Measurements from ENCODE around the gene TRPM3. TPM values are rescaled to one million over a fixed set of nuclear protein-coding genes. Genes with fewer than 3 reads are reported as not detected.

The TRPM3 gene
- total RNA-seq, 1 experiment from 2014 or later, result 0.03 TPM

GRCh38 chr9:71004196-71004595 lies 117.2 kb downstream of the TRPM3 start:
- H3K27ac ChIP-seq, result no peak overlapping the region
- no peak overlapping the region for H3K4me3 ChIP-seq
- H3K27me3 ChIP-seq (replicated peaks), result no peaks in the 10 kb centered on the region
- H3K36me3 ChIP-seq, result no peaks in the 10 kb centered on the region
- DNase-seq (ENCODE audit: low read depth in 1 of 2, low spot score in 2 of 2), result peak; percentile 33 to 43
- H3K4me1 ChIP-seq (replicated peaks), result peaks cover 7% of the 10 kb centered on the region; the same call in 1 of the 2 replicates
- H3K9me3 ChIP-seq (replicated peaks), result no peaks in the 10 kb centered on the region

- no peaks in the 10 kb centered on the region for H3K27me3 ChIP-seq (replicated peaks)
These were observed 118.1 kb downstream of the TRPM3 start for GRCh38 chr9:71003346-71003745.

GRCh38 chr9:71001780-71002386 lies 119.5 kb downstream of the TRPM3 start:
- Histone ChIP-seq H3K4me3 (no peak overlapping the region), H3K4me1 (replicated peaks) (peaks cover 7% of the 10 kb centered on the region; the same call in 1 of the 2 replicates), H3K27ac (no peak overlapping the region), H3K27me3 (replicated peaks) (no peaks in the 10 kb centered on the region), H3K36me3 (no peaks in the 10 kb centered on the region), H3K9me3 (replicated peaks) (no peaks in the 10 kb centered on the region)
- DNase-seq (ENCODE audit: low read depth in 1 of 2, low spot score in 2 of 2), result peak in 1 of 2 experiments; percentile 39

More at GRCh38 chr9:71003346-71003745, 118.1 kb downstream of the TRPM3 start:
- Histone ChIP-seq H3K9me3 (replicated peaks) (no peaks in the 10 kb centered on the region), H3K36me3 (no peaks in the 10 kb centered on the region), H3K4me1 (replicated peaks) (peaks cover 7% of the 10 kb centered on the region; the same call in 1 of the 2 replicates), H3K27ac (no peak overlapping the region), H3K4me3 (no peak overlapping the region)
- DNase-seq (ENCODE audit: low read depth in 1 of 2, low spot score in 2 of 2), result no peak

GRCh38 chr9:70998962-70999361 lies 122.5 kb downstream of the TRPM3 start:
- no peak overlapping the region for H3K27ac ChIP-seq
- H3K9me3 ChIP-seq (replicated peaks), result no peaks in the 10 kb centered on the region
- no peaks in the 10 kb centered on the region for H3K36me3 ChIP-seq
- H3K27me3 ChIP-seq (replicated peaks), result no peaks in the 10 kb centered on the region
- H3K4me1 ChIP-seq (replicated peaks), result peaks cover 3% of the 10 kb centered on the region; the same call in 1 of the 2 replicates
- no peak overlapping the region for H3K4me3 ChIP-seq
- DNase-seq (ENCODE audit: low read depth in 1 of 2, low spot score in 2 of 2), result no peak

- Histone ChIP-seq H3K36me3 (no peaks in the 10 kb centered on the region), H3K27ac (no peak overlapping the region), H3K4me1 (replicated peaks) (no peaks in the 10 kb centered on the region), H3K4me3 (no peak overlapping the region), H3K27me3 (replicated peaks) (no peaks in the 10 kb centered on the region), H3K9me3 (replicated peaks) (no peaks in the 10 kb centered on the region)
- DNase-seq (ENCODE audit: low read depth in 1 of 2, low spot score in 2 of 2), result no peak
These were observed 125.9 kb downstream of the TRPM3 start for GRCh38 chr9:70995511-70995910.

GRCh38 chr9:70994582-70994981 lies 126.8 kb downstream of the TRPM3 start:
- Histone ChIP-seq H3K4me3 (no peak overlapping the region), H3K27ac (no peak overlapping the region), H3K9me3 (replicated peaks) (no peaks in the 10 kb centered on the region), H3K27me3 (replicated peaks) (no peaks in the 10 kb centered on the region), H3K4me1 (replicated peaks) (no peaks in the 10 kb centered on the region), H3K36me3 (no peaks in the 10 kb centered on the region)
- no peak for DNase-seq (ENCODE audit: low read depth in 1 of 2, low spot score in 2 of 2)

- Histone ChIP-seq H3K27ac (no peak overlapping the region), H3K27me3 (replicated peaks) (no peaks in the 10 kb centered on the region), H3K36me3 (no peaks in the 10 kb centered on the region), H3K9me3 (replicated peaks) (0 out of 2 replicates have a peak, but pooled peaks cover 3% of the 10 kb centered on the region), H3K4me1 (replicated peaks) (no peaks in the 10 kb centered on the region), H3K4me3 (no peak overlapping the region)
- no peak for DNase-seq (ENCODE audit: low read depth in 1 of 2, low spot score in 2 of 2)
These were observed 132.9 kb downstream of the TRPM3 start for GRCh38 chr9:70988551-70988950.

- DNase-seq (ENCODE audit: low read depth in 1 of 2, low spot score in 2 of 2), result no peak
- Histone ChIP-seq H3K27ac (no peak overlapping the region), H3K36me3 (no peaks in the 10 kb centered on the region), H3K9me3 (replicated peaks) (0 out of 2 replicates have a peak, but pooled peaks cover 3% of the 10 kb centered on the region), H3K27me3 (replicated peaks) (no peaks in the 10 kb centered on the region), H3K4me3 (no peak overlapping the region), H3K4me1 (replicated peaks) (no peaks in the 10 kb centered on the region)
These were observed 133.4 kb downstream of the TRPM3 start for GRCh38 chr9:70987986-70988385.

- Histone ChIP-seq H3K4me1 (replicated peaks) (no peaks in the 10 kb centered on the region), H3K27ac (no peak overlapping the region), H3K27me3 (replicated peaks) (no peaks in the 10 kb centered on the region), H3K36me3 (no peaks in the 10 kb centered on the region), H3K4me3 (no peak overlapping the region), H3K9me3 (replicated peaks) (0 out of 2 replicates have a peak, but pooled peaks cover 3% of the 10 kb centered on the region)
- DNase-seq (ENCODE audit: low read depth in 1 of 2, low spot score in 2 of 2), result no peak
These were observed 134.4 kb downstream of the TRPM3 start for GRCh38 chr9:70986984-70987383.

GRCh38 chr9:70983723-70984295 lies 137.6 kb downstream of the TRPM3 start:
- H3K27me3 ChIP-seq (replicated peaks), result no peaks in the 10 kb centered on the region
- H3K36me3 ChIP-seq, result no peaks in the 10 kb centered on the region
- no peak overlapping the region for H3K4me3 ChIP-seq
- DNase-seq (ENCODE audit: low read depth in 1 of 2, low spot score in 2 of 2), result no peak
- peaks cover 3% of the 10 kb centered on the region; the same call in 1 of the 2 replicates for H3K9me3 ChIP-seq (replicated peaks)
- H3K27ac ChIP-seq, result no peak overlapping the region
- H3K4me1 ChIP-seq (replicated peaks), result no peaks in the 10 kb centered on the region

GRCh38 chr9:70981312-70981711 lies 140.1 kb downstream of the TRPM3 start:
- H3K4me1 ChIP-seq (replicated peaks), result no peaks in the 10 kb centered on the region
- H3K4me3 ChIP-seq, result no peak overlapping the region
- H3K27ac ChIP-seq, result no peak overlapping the region
- DNase-seq (ENCODE audit: low read depth in 1 of 2, low spot score in 2 of 2), result no peak
- peaks cover 3% of the 10 kb centered on the region; the same call in 1 of the 2 replicates for H3K9me3 ChIP-seq (replicated peaks)
- H3K36me3 ChIP-seq, result no peaks in the 10 kb centered on the region
- no peaks in the 10 kb centered on the region for H3K27me3 ChIP-seq (replicated peaks)

GRCh38 chr9:70979966-70980365 lies 141.5 kb downstream of the TRPM3 start:
- no peak overlapping the region for H3K27ac ChIP-seq
- DNase-seq (ENCODE audit: low read depth in 1 of 2, low spot score in 2 of 2), result no peak
- no peak overlapping the region for H3K4me3 ChIP-seq
- H3K4me1 ChIP-seq (replicated peaks), result no peaks in the 10 kb centered on the region
- no peaks in the 10 kb centered on the region for H3K27me3 ChIP-seq (replicated peaks)
- H3K9me3 ChIP-seq (replicated peaks), result peaks cover 3% of the 10 kb centered on the region; the same call in 1 of the 2 replicates
- no peaks in the 10 kb centered on the region for H3K36me3 ChIP-seq

GRCh38 chr9:70978085-70978484 lies 143.3 kb downstream of the TRPM3 start:
- no peak overlapping the region for H3K27ac ChIP-seq

GRCh38 chr9:70975821-70976220 lies 145.6 kb downstream of the TRPM3 start:
- Histone ChIP-seq H3K9me3 (replicated peaks) (no peaks in the 10 kb centered on the region), H3K36me3 (no peaks in the 10 kb centered on the region), H3K27ac (no peak overlapping the region)

More at GRCh38 chr9:70978085-70978484, 143.3 kb downstream of the TRPM3 start:
- H3K9me3 ChIP-seq (replicated peaks), result no peaks in the 10 kb centered on the region; the same call in 1 of the 2 replicates
- H3K36me3 ChIP-seq, result no peaks in the 10 kb centered on the region
- no peaks in the 10 kb centered on the region for H3K4me1 ChIP-seq (replicated peaks)
- DNase-seq (ENCODE audit: low read depth in 1 of 2, low spot score in 2 of 2), result no peak
- no peaks in the 10 kb centered on the region for H3K27me3 ChIP-seq (replicated peaks)
- H3K4me3 ChIP-seq, result no peak overlapping the region

More at GRCh38 chr9:70975821-70976220, 145.6 kb downstream of the TRPM3 start:
- Histone ChIP-seq H3K4me3 (no peak overlapping the region), H3K27me3 (replicated peaks) (no peaks in the 10 kb centered on the region), H3K4me1 (replicated peaks) (no peaks in the 10 kb centered on the region)
- DNase-seq (ENCODE audit: low read depth in 1 of 2, low spot score in 2 of 2), result no peak
